K562 (cell line): ENCODE data around the gene IFT22.

Source experiments
- CCAR2 ChIP-seq: fragments of 200-400 bp; formaldehyde crosslinking; IDR thresholded peaks from 2 replicates; pipeline ENCODE4 v1.6.1; 2017; ENCODE audit warnings: mild to moderate bottlenecking, low read depth, low read length
- HNRNPLL ChIP-seq: fragments of 200-400 bp; formaldehyde crosslinking; IDR thresholded peaks from 2 replicates; pipeline ENCODE4 v1.6.1; 2017; ENCODE audit warnings: low read length, low read depth, mild to moderate bottlenecking; ENCODE audit not compliant: poor library complexity, severe bottlenecking
- TF ChIP-seq, protein P1 (sequence below), 3 experiments: IDR thresholded peaks in 2 of 3; conservative IDR thresholded peaks in 1 of 3; 2 replicates each; pipeline ENCODE4 v1.5.1; 2011 to 2012; ENCODE audit warnings: low read length in 3 of 3, mild to moderate bottlenecking in 3 of 3, control low read depth in 2 of 3, improper control_type of control experiment in 1 of 3, inconsistent platforms in 1 of 3, low read depth in 1 of 3, mixed read lengths in 1 of 3, moderate library complexity in 1 of 3; ENCODE audit not compliant: insufficient read depth in 2 of 3

DNA sequence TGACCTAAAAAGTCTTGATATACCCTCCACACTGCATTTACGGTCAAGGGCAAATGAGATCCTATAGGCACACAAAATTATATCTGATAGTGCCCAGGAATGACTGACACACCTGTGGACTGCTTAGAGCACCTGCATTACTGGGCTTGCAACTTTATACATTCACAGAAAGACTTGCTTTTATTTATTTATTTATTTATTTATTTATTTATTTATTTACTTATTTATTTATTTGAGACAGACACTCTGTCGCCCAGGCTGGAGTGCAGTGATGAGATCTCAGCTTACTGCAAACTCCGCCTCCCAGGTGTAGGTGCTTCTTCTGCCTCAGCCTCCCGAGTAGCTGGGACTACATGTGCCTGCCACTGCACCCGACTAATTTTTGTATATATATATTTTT is 6.5 kb upstream of the IFT22 start:
- TF ChIP-seq, protein P1, sequence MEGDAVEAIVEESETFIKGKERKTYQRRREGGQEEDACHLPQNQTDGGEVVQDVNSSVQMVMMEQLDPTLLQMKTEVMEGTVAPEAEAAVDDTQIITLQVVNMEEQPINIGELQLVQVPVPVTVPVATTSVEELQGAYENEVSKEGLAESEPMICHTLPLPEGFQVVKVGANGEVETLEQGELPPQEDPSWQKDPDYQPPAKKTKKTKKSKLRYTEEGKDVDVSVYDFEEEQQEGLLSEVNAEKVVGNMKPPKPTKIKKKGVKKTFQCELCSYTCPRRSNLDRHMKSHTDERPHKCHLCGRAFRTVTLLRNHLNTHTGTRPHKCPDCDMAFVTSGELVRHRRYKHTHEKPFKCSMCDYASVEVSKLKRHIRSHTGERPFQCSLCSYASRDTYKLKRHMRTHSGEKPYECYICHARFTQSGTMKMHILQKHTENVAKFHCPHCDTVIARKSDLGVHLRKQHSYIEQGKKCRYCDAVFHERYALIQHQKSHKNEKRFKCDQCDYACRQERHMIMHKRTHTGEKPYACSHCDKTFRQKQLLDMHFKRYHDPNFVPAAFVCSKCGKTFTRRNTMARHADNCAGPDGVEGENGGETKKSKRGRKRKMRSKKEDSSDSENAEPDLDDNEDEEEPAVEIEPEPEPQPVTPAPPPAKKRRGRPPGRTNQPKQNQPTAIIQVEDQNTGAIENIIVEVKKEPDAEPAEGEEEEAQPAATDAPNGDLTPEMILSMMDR (IDR thresholded peaks at IDR 0.05 in 2 of 3, conservative IDR thresholded peaks at IDR 0.05 in 1 of 3; ENCODE audit: insufficient read depth in 2 of 3, low read depth in 1 of 3, low read length in 3 of 3), result no peak
- TF ChIP-seq CCAR2, result no peak
- TF ChIP-seq HNRNPLL, result no peak
